Mesenchymal stem cell (in vitro differentiated cells and primary cell): ENCODE data around the gene SNX33.

Experiments
- DNase-seq: peaks from one replicate; pipeline ENCODE4 v3.0.0-alpha.2; 2013
- H2AFZ ChIP-seq: one replicate; pipeline ENCODE4 v1.6.1; 2013; ENCODE audit warnings: low read depth, mild to moderate bottlenecking, control low read depth, inconsistent platforms, low read length, moderate library complexity
- H2AK5ac ChIP-seq: 2 replicates; pipeline ENCODE4 v1.6.1; 2013; ENCODE audit warnings: low read length, moderate library complexity, mild to moderate bottlenecking, inconsistent platforms; ENCODE audit not compliant: severe bottlenecking
- H2BK120ac ChIP-seq: one replicate; pipeline ENCODE4 v1.6.1; 2013; ENCODE audit warnings: low read depth, mild to moderate bottlenecking, inconsistent platforms, low read length, moderate library complexity
- H2BK12ac ChIP-seq, 2 experiments: one replicate each; pipeline ENCODE4 v1.6.1; 2013; ENCODE audit warnings: inconsistent platforms in 2 of 2, low read length in 2 of 2, mild to moderate bottlenecking in 2 of 2, moderate library complexity in 2 of 2, control low read depth in 1 of 2
- H2BK15ac ChIP-seq: one replicate; pipeline ENCODE4 v1.6.1; 2013; ENCODE audit warnings: mild to moderate bottlenecking, low read depth, inconsistent platforms; ENCODE audit not compliant: poor library complexity, severe bottlenecking
- H2BK5ac ChIP-seq: 2 replicates; pipeline ENCODE4 v1.6.1; 2013; ENCODE audit warnings: low read depth, mild to moderate bottlenecking, low read length, control low read depth, inconsistent platforms; ENCODE audit not compliant: poor library complexity, severe bottlenecking
- H3K14ac ChIP-seq, 2 experiments: one replicate each; pipeline ENCODE4 v1.6.1; 2013; ENCODE audit warnings: inconsistent platforms in 2 of 2, low read length in 2 of 2, control low read depth in 1 of 2, mild to moderate bottlenecking in 1 of 2, moderate library complexity in 1 of 2
- H3K18ac ChIP-seq, 2 experiments: one replicate each; pipeline ENCODE4 v1.6.1; 2013; ENCODE audit warnings: inconsistent platforms in 2 of 2, low read length in 2 of 2, control low read depth in 1 of 2, low read depth in 1 of 2, mild to moderate bottlenecking in 1 of 2
- H3K23ac ChIP-seq, 2 experiments: one replicate each; pipeline ENCODE4 v1.6.1; 2013; ENCODE audit warnings: inconsistent platforms in 2 of 2, low read length in 2 of 2, mild to moderate bottlenecking in 2 of 2, moderate library complexity in 2 of 2, control low read depth in 1 of 2
- H3K27ac ChIP-seq: 2 replicates; pipeline ENCODE4 v1.5.1; 2013; ENCODE audit warnings: mild to moderate bottlenecking, moderate library complexity, low read length, control low read depth, inconsistent platforms; ENCODE audit not compliant: poor library complexity, severe bottlenecking
- H3K27me3 ChIP-seq, 2 experiments: 2 replicates each; pipeline versions ENCODE4 v1.6.1 to v1.7.0; 2013; ENCODE audit warnings: low read length in 2 of 2, mild to moderate bottlenecking in 2 of 2, moderate library complexity in 2 of 2, control low read depth in 1 of 2, inconsistent platforms in 1 of 2; ENCODE audit not compliant: control insufficient read depth in 1 of 2, insufficient read depth in 1 of 2
- H3K36me3 ChIP-seq, 2 experiments: 2 replicates each; pipeline versions ENCODE4 v1.6.1 to v1.7.0; 2013; ENCODE audit warnings: low read length in 2 of 2, control low read depth in 1 of 2, inconsistent platforms in 1 of 2, low read depth in 1 of 2, mild to moderate bottlenecking in 1 of 2; ENCODE audit not compliant: insufficient read depth in 2 of 2, control insufficient read depth in 1 of 2
- H3K4ac ChIP-seq, 2 experiments: one replicate each; pipeline ENCODE4 v1.6.1; 2013; ENCODE audit warnings: inconsistent platforms in 2 of 2, low read length in 2 of 2, mild to moderate bottlenecking in 2 of 2, moderate library complexity in 2 of 2, control low read depth in 1 of 2, low read depth in 1 of 2
- H3K4me1 ChIP-seq: 2 replicates; pipeline ENCODE4 v1.6.1; 2013; ENCODE audit warnings: low read depth, low read length, control low read depth; ENCODE audit not compliant: control insufficient read depth, insufficient read depth
- H3K4me2 ChIP-seq: 2 replicates; pipeline ENCODE4 v1.6.1; 2013; ENCODE audit warnings: low read length, mild to moderate bottlenecking, inconsistent platforms; ENCODE audit not compliant: poor library complexity, severe bottlenecking
- H3K4me3 ChIP-seq, 2 experiments: 2 replicates each; pipeline versions ENCODE4 v1.5.1 to v1.7.0; 2013; ENCODE audit warnings: low read length in 2 of 2, mild to moderate bottlenecking in 2 of 2, control low read depth in 1 of 2, low read depth in 1 of 2; ENCODE audit not compliant: insufficient read depth in 1 of 2
- H3K79me1 ChIP-seq: replicated peaks from 2 replicates; pipeline ENCODE4 v1.6.1; 2013; ENCODE audit warnings: mild to moderate bottlenecking, control low read depth, low read length, inconsistent platforms; ENCODE audit not compliant: poor library complexity, severe bottlenecking
- H3K9ac ChIP-seq: 2 replicates; pipeline ENCODE4 v1.7.0; 2013; ENCODE audit warnings: mild to moderate bottlenecking, low read length, moderate library complexity
- H3K9me3 ChIP-seq: 2 replicates; pipeline ENCODE4 v1.7.0; 2013; ENCODE audit warnings: mild to moderate bottlenecking, low read length; ENCODE audit not compliant: control insufficient read depth
- H4K8ac ChIP-seq: one replicate; pipeline ENCODE4 v1.6.1; 2013; ENCODE audit warnings: inconsistent platforms, mild to moderate bottlenecking, low read length, moderate library complexity
- H4K91ac ChIP-seq: one replicate; pipeline ENCODE4 v1.6.1; 2013; ENCODE audit warnings: mild to moderate bottlenecking, low read length, inconsistent platforms
- WGBS: methylation state at CpG from one replicate; pipeline ENCODE4 v1.1.7; 2013; ENCODE audit warnings: mixed read lengths; 5-methylcytosine and 5-hydroxymethylcytosine counted together

The SNX33 gene

GRCh38 chr15:75648156-75649000, 666 bp downstream of the SNX33 start:
- peaks cover 44% of the 10 kb centered on the region for H3K4me1 ChIP-seq

DNA sequence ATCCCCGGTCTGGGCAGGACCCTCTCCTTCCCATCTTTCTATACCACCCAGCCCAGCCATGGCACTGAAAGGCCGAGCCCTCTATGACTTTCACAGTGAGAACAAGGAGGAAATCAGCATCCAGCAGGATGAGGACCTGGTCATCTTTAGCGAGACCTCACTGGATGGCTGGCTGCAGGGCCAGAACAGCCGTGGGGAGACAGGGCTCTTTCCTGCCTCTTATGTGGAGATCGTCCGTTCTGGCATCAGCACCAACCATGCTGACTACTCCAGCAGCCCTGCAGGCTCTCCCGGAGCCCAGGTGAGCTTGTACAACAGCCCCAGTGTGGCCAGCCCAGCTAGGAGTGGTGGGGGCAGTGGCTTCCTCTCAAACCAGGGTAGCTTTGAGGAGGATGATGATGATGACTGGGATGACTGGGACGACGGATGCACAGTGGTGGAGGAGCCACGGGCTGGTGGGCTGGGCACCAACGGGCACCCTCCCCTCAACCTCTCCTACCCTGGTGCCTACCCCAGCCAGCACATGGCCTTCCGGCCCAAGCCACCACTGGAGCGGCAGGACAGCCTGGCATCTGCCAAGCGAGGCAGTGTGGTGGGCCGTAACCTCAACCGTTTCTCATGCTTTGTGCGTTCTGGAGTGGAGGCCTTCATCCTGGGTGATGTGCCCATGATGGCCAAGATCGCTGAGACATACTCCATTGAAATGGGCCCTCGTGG, 1.5 kb downstream of the SNX33 start:
- H2BK15ac ChIP-seq: peak overlapping the region; percentile 20
- H3K4ac ChIP-seq: peak overlapping the region; percentile 24 to 51
- peak overlapping the region; percentile 12 for H2BK120ac ChIP-seq
- no peaks in the 10 kb centered on the region for H3K9me3 ChIP-seq
- H3K23ac ChIP-seq: no peak overlapping the region
- H3K14ac ChIP-seq: peak overlapping the region in 1 of 2 experiments; percentile 85
- peak overlapping the region; percentile 95 for H3K27ac ChIP-seq
- peak overlapping the region; percentile 98 for H3K9ac ChIP-seq
- peaks cover 2% of the 10 kb centered on the region for H3K79me1 ChIP-seq
- peak overlapping the region; percentile 3 for H2AK5ac ChIP-seq
- peak overlapping the region; percentile 35 to 94 for H3K4me3 ChIP-seq
- H2BK5ac ChIP-seq: no peak overlapping the region
- H3K4me2 ChIP-seq: peak overlapping the region; percentile 78
- H3K4me1 ChIP-seq: peaks cover 49% of the 10 kb centered on the region
- no peaks in the 10 kb centered on the region for H3K27me3 ChIP-seq
- peak overlapping the region; percentile 5 for H4K91ac ChIP-seq
- WGBS: 84% methylated on average over 18 of the region's 19 CpGs
- peaks cover 40 to 41% of the 10 kb centered on the region in 2 experiments for H3K36me3 ChIP-seq
- no peak for DNase-seq
- no peak overlapping the region for H4K8ac ChIP-seq
- H2AFZ ChIP-seq: no peak overlapping the region
- peak overlapping the region in 1 of 2 experiments; percentile 58 for H3K18ac ChIP-seq
- H2BK12ac ChIP-seq: peak overlapping the region in 1 of 2 experiments; percentile 61

More at GRCh38 chr15:75648156-75649000, 666 bp downstream of the SNX33 start:
- Histone ChIP-seq H2BK15ac (peak overlapping the region; percentile 77), H2BK12ac (peak overlapping the region; percentile 19 to 61), H3K9ac (peak overlapping the region; percentile 98), H4K91ac (peak overlapping the region; percentile 67), H3K23ac (peak overlapping the region in 1 of 2 experiments; percentile 6), H2AK5ac (peak overlapping the region; percentile 3), H3K27ac (peak overlapping the region; percentile 95), H2BK5ac (peak overlapping the region; percentile 93), H3K79me1 (peaks cover 4% of the 10 kb centered on the region), H2AFZ (peak overlapping the region; percentile 53), H3K18ac (peak overlapping the region; percentile 85 to 97), H3K4me3 (peak overlapping the region; percentile 75 to 94), H4K8ac (peak overlapping the region; percentile 69), H3K4me2 (peak overlapping the region; percentile 78), H3K4ac (peak overlapping the region; percentile 76 to 93), H3K14ac (peak overlapping the region in 1 of 2 experiments; percentile 96), H3K27me3 (no peaks in the 10 kb centered on the region), H3K9me3 (no peaks in the 10 kb centered on the region), H2BK120ac (peak overlapping the region; percentile 79), H3K36me3 (peaks cover 35 to 38% of the 10 kb centered on the region in 2 experiments)
- under 1% methylated on average over 34 of the region's 34 CpGs for WGBS
- DNase-seq: peak; percentile 74

GRCh38 chr15:75649848-75650247, 2.1 kb downstream of the SNX33 start:
- Histone ChIP-seq H3K14ac (no peak overlapping the region), H4K91ac (no peak overlapping the region), H3K18ac (peak overlapping the region in 1 of 2 experiments; percentile 29), H2AFZ (no peak overlapping the region), H2BK15ac (no peak overlapping the region), H2BK12ac (peak overlapping the region in 1 of 2 experiments; percentile 31), H3K27ac (no peak overlapping the region), H3K79me1 (peaks cover 5% of the 10 kb centered on the region), H3K4me2 (peak overlapping the region; percentile 4), H3K4me3 (peak overlapping the region in 1 of 2 experiments; percentile 94), H4K8ac (no peak overlapping the region), H2BK120ac (no peak overlapping the region), H3K4ac (no peak overlapping the region), H2BK5ac (no peak overlapping the region), H3K36me3 (peaks cover 46 to 48% of the 10 kb centered on the region in 2 experiments), H3K9me3 (no peaks in the 10 kb centered on the region), H3K9ac (peak overlapping the region; percentile 98), H2AK5ac (no peak overlapping the region), H3K27me3 (no peaks in the 10 kb centered on the region), H3K23ac (peak overlapping the region in 1 of 2 experiments; percentile 27), H3K4me1 (peaks cover 53% of the 10 kb centered on the region)
- no peak for DNase-seq
- 97% methylated on average over 18 of the region's 18 CpGs for WGBS
